ENCODE results near the gene ASRGL1. TPM values are rescaled to one million over a fixed set of nuclear protein-coding genes. Genes with fewer than 3 reads are reported as not detected.
"Not testable (repeated sequence)": the region's sequence is repeated elsewhere in the genome, so short reads cannot be mapped to it uniquely, and the experiment has no call there.

The ASRGL1 gene
- total RNA-seq, 3 donors from 2014 or later: 3.1 to 4.5 (median 4.2) TPM

DNA sequence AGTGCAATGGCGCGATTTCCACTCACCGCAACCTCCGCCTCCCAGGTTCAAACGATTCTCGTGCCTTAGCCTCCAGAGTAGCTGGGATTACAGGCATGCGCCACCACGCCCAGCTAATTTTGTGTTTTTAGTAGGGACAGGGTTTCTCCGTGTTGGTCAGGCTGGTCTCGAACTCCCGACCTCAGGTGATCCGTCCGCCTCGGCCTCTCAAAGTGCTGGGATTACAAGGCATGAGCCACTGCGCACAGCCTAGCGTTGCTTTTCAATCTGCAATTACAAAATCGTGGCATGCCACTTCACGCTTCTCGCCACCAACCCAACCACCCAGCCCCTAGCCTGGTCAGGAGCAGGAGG is 322 bp upstream of the ASRGL1 start:
- H3K4me1 Mint-ChIP-seq (ENCODE audit: low read depth): peaks cover 11% of the 10 kb centered on the region
- not testable (repeated sequence) for ATAC-seq; H3K36me3 Mint-ChIP-seq (ENCODE audit: insufficient read depth); DNase-seq; H3K9me3 Mint-ChIP-seq
- peak overlapping the region; percentile 82 for H3K4me3 Mint-ChIP-seq
- H3K27me3 Mint-ChIP-seq (ENCODE audit: low read depth): peaks cover 26% of the 10 kb centered on the region

GRCh38 chr11:62338218-62338617 is 970 bp downstream of the ASRGL1 start:
- Mint-ChIP-seq H3K27me3 (ENCODE audit: low read depth) (peaks cover 21% of the 10 kb centered on the region), H3K4me1 (ENCODE audit: low read depth) (peaks cover 11% of the 10 kb centered on the region), H3K4me3 (peak overlapping the region; percentile 82), H3K36me3 (ENCODE audit: insufficient read depth) (no peaks in the 10 kb centered on the region), H3K9me3 (no peaks in the 10 kb centered on the region)
- ATAC-seq: no peak
- no peak for DNase-seq

GRCh38 chr11:62340269-62340901 is 3.1 kb downstream of the ASRGL1 start:
- ATAC-seq: peak; percentile 32 to 47
- no peaks in the 10 kb centered on the region for H3K36me3 Mint-ChIP-seq (ENCODE audit: insufficient read depth)
- H3K9me3 Mint-ChIP-seq: no peaks in the 10 kb centered on the region
- H3K27me3 Mint-ChIP-seq (ENCODE audit: low read depth): peaks cover 13% of the 10 kb centered on the region
- H3K4me3 Mint-ChIP-seq: no peak overlapping the region
- H3K4me1 Mint-ChIP-seq (ENCODE audit: low read depth): peaks cover 11% of the 10 kb centered on the region
- peak; percentile 34 for DNase-seq

DNA sequence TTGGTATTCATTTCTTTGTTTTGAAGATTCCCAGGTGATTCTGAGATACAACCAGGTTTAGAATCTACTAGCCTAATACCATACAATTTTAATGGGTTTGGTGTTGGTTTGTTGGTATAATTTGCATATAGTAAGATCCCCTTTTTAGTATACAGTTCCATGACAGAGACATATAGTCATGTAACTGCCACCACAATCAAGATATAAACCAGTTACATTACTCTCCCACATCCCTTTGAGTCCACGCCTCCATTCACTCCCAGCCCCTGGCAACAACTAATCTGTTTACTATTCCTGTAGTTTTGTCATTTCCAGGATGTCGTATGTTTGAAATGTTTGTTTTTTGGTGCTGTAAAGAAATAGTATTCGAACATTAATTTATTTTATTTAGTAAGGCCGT is 4.3 kb downstream of the ASRGL1 start:
- no peaks in the 10 kb centered on the region for H3K36me3 Mint-ChIP-seq (ENCODE audit: insufficient read depth)
- H3K9me3 Mint-ChIP-seq: no peaks in the 10 kb centered on the region
- no peak overlapping the region for H3K4me3 Mint-ChIP-seq
- DNase-seq (no peak), ATAC-seq (no peak)
- peaks cover 4% of the 10 kb centered on the region for H3K27me3 Mint-ChIP-seq (ENCODE audit: low read depth)
- peaks cover 8% of the 10 kb centered on the region for H3K4me1 Mint-ChIP-seq (ENCODE audit: low read depth)

DNA sequence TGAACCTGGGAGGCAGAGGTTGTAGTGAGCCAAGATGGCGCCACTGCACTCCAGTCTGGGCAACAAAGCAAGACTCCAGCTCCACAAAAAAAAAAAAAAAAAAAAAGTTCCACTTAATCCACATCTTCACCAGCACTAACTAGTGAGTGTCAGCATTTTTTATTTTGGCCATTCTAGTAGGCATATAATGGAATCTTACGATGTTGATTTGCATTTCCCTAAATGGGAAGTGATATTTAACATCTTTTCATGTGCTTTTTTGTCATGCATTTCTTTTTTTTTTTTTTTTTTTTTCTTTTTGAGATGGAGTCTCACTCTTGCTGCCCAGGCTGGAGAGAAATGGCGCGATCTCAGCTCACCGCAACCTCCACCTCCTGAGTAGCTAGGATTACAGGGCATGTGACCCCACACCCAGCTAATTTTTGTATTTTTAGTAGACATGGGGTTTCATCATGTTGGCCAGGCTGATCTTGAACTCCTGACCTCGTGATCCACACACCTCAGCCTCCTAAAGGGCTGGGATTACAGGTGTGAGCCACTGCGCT is 6.5 kb downstream of the ASRGL1 start:
- H3K9me3 Mint-ChIP-seq; H3K4me1 Mint-ChIP-seq (ENCODE audit: low read depth): not testable (repeated sequence)

DNA sequence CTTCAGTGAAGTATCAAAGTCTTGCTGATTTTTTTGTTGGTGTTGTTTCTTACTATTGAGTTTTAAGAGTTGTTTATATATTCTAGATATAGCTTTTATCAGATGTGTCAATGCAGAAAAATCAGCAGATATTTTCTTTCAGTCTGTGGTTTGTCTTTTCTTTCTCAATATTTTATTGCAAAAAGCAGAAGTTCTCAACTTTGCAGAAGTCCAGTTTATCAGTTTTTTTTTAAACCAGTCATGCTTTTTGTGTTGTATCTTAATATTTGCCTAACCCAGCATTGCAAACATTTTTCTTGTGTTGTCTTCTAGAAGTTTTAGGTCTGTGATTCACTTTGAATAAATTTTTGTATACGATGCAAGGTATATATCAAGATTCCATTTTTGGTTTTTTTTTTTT is 7.0 kb downstream of the ASRGL1 start:
- Mint-ChIP-seq H3K4me1 (ENCODE audit: low read depth) (peaks cover 3% of the 10 kb centered on the region), H3K27me3 (ENCODE audit: low read depth) (no peaks in the 10 kb centered on the region), H3K9me3 (no peaks in the 10 kb centered on the region), H3K36me3 (ENCODE audit: insufficient read depth) (no peaks in the 10 kb centered on the region), H3K4me3 (no peak overlapping the region)
- ATAC-seq (no peak), DNase-seq (no peak)

More for the DNA sequence above, 6.5 kb downstream of the ASRGL1 start:
- H3K27me3 Mint-ChIP-seq (ENCODE audit: low read depth); H3K36me3 Mint-ChIP-seq (ENCODE audit: insufficient read depth); H3K4me3 Mint-ChIP-seq; ATAC-seq; DNase-seq: not testable (repeated sequence)

DNA sequence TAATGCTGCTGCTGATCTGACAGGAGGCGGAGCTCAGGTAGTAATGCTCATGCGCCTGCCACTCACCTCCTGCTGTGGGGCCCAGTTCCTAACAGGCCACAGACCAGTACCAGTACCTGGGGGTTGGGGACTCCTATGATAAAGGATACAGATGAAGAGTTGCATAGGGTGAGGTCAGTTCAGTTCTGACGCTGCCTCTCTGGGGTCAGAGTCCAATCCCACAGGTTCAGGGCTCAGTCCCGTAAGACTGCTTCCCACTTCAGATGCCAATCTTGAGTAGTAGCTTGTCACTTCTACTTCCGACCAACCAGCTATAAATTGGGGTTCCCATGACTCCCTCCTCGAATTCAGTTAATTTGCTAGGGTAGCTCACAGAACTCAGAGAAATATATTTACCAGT is 8.6 kb downstream of the ASRGL1 start:
- H3K27me3 Mint-ChIP-seq (ENCODE audit: low read depth): no peaks in the 10 kb centered on the region

DNA sequence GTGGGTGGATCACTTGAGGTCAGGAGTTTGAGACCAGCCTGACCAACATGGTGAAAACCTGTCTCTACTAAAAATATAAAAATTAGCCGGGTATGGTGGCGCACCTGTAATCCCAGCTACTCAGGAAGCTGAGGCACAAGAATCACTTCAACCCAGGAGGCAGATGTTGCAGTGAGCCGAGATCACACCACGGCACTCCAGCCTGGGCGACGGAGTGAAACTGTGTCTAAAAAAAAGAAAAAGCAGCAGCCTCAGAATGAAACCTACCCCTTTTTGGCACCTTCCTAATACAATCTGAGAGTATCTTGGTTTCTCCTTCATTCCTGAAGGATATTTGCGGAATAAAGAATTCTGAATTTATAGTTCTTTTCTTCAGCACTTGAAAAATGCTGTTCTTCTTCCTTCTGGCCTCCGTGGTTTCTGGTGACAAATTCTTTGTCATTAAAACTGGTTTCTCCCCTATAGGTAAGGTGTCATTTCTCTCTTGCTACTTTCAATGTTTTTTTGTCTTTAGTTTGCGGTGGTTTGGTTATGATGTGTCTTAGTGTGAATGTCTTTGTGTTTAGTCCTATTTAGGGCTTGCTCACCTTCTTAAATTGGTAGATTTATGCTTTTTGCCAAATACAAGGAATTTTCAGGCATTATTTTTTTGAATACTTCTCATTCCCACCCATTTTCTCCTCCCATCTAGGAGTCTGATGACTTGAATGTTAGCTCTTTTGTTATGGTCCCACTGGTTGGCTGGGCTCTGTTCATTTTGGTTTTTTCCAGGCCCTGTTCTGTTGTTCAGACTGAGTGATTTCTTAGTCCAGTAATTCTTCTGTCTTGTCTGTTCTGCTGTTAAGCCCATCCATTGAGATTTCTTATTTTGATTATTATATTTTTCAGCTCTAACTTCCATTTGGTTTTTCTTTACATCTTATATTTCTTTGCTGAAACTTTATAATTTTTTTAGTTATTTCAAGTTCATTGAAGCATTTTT is 15.4 kb downstream of the ASRGL1 start:
- Mint-ChIP-seq H3K4me3 (no peak overlapping the region), H3K9me3 (no peaks in the 10 kb centered on the region), H3K36me3 (ENCODE audit: insufficient read depth) (no peaks in the 10 kb centered on the region), H3K4me1 (ENCODE audit: low read depth) (peaks cover 8% of the 10 kb centered on the region), H3K27me3 (ENCODE audit: low read depth) (no peaks in the 10 kb centered on the region)
- ATAC-seq: peak; percentile 77 to 89
- no peak for DNase-seq

More for the DNA sequence above, 8.6 kb downstream of the ASRGL1 start:
- ATAC-seq: no peak
- Mint-ChIP-seq H3K4me3 (no peak overlapping the region), H3K36me3 (ENCODE audit: insufficient read depth) (no peaks in the 10 kb centered on the region), H3K4me1 (ENCODE audit: low read depth) (no peaks in the 10 kb centered on the region), H3K9me3 (no peaks in the 10 kb centered on the region)
- no peak for DNase-seq

- no peak overlapping the region for H3K4me3 Mint-ChIP-seq
- H3K27me3 Mint-ChIP-seq (ENCODE audit: low read depth): no peaks in the 10 kb centered on the region
- DNase-seq (no peak), ATAC-seq (no peak)
- H3K36me3 Mint-ChIP-seq (ENCODE audit: insufficient read depth): no peaks in the 10 kb centered on the region
- H3K9me3 Mint-ChIP-seq: no peaks in the 10 kb centered on the region
- peaks cover 8% of the 10 kb centered on the region for H3K4me1 Mint-ChIP-seq (ENCODE audit: low read depth)
These were observed 16.6 kb downstream of the ASRGL1 start for GRCh38 chr11:62353841-62354240.

- no peaks in the 10 kb centered on the region for H3K4me1 Mint-ChIP-seq (ENCODE audit: low read depth)
- no peaks in the 10 kb centered on the region for H3K36me3 Mint-ChIP-seq (ENCODE audit: insufficient read depth)
- no peaks in the 10 kb centered on the region for H3K27me3 Mint-ChIP-seq (ENCODE audit: low read depth)
- no peak for DNase-seq
- no peak overlapping the region for H3K4me3 Mint-ChIP-seq
- H3K9me3 Mint-ChIP-seq: no peaks in the 10 kb centered on the region
- no peak for ATAC-seq
These were observed 21.0 kb downstream of the ASRGL1 start for GRCh38 chr11:62358273-62358672.

DNA sequence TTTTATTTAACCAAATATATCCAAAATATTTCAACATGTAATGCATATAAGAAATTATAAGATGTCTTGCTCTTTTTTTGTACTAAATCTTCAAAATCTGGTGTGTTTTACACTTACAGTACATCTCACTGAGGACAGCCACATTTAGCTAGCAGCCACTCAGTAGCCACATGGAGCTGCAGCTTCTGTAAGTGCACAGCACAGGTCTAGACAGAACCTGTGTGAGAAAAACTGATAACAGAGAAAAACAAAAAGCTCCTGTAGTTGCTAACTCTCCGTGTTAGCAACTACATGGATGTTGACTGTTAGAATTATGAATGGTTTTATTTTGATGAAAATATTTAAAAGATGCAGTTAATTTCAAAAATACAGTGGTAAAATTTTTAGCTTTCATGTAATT is 22.2 kb downstream of the ASRGL1 start:
- no peak for ATAC-seq
- Mint-ChIP-seq H3K27me3 (ENCODE audit: low read depth) (no peaks in the 10 kb centered on the region), H3K36me3 (ENCODE audit: insufficient read depth) (no peaks in the 10 kb centered on the region), H3K4me3 (no peak overlapping the region), H3K4me1 (ENCODE audit: low read depth) (no peaks in the 10 kb centered on the region), H3K9me3 (no peaks in the 10 kb centered on the region)
- no peak for DNase-seq

DNA sequence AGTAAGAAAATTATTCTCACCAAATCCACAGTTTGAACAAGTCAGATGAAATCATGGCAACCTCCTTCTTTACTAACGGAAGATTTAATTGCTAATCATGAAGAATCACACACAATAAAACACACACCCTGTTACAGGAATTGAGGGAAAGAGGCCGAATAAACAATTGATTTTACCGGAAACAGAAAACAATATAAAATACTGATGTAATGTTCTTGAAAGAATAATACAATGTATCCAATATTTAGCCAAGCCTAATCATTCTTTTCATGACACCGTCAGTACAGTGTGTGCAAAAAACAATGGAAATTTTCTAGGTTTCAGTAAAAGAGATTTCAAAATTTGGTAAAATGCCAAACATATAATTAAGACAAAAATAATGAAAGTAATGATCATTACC is 23.4 kb downstream of the ASRGL1 start:
- Mint-ChIP-seq H3K36me3 (ENCODE audit: insufficient read depth) (no peaks in the 10 kb centered on the region), H3K9me3 (no peaks in the 10 kb centered on the region), H3K4me3 (no peak overlapping the region), H3K4me1 (ENCODE audit: low read depth) (no peaks in the 10 kb centered on the region), H3K27me3 (ENCODE audit: low read depth) (no peaks in the 10 kb centered on the region)
- no peak for ATAC-seq
- DNase-seq: no peak

- H3K4me3 Mint-ChIP-seq; H3K27me3 Mint-ChIP-seq (ENCODE audit: low read depth); H3K9me3 Mint-ChIP-seq; DNase-seq; ATAC-seq; H3K36me3 Mint-ChIP-seq (ENCODE audit: insufficient read depth): not testable (repeated sequence)
- H3K4me1 Mint-ChIP-seq (ENCODE audit: low read depth): peaks cover 10% of the 10 kb centered on the region
These were observed 31.7 kb downstream of the ASRGL1 start for GRCh38 chr11:62368861-62369477.

DNA sequence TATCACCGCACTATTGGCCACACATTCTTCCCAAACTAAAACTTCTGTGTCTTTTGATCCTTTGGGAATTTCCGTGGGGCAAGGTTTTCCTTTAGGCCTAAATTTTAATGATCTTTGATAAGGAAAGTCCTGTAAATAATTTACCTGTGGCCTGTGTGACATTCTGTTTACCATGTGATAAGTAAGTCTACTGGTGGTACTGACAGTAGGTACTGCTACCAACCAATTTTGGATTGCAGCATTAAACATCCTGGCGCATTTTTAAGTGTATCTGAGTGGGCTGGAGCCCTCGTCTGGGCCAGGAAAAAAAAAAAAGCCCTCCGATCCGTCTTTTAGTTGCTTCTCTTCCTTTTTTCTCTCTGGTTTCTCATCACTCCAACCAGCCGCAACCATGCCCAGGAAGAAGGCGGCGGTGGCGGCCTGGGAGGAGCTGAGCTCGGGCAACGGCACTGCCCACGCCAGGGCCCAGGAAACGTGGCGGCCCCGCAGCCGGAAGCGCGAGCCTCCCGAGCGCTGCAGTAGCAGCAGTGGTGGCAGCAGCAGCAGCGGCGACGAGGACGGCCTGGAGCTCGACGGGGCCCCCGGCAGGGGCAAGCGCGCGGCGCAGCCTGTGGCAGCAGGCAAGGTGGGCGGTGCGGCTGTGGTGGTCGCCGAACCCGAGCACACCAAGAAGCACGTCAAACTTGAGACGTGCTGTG is 33.6 kb downstream of the ASRGL1 start:
- no peaks in the 10 kb centered on the region for H3K9me3 Mint-ChIP-seq
- DNase-seq: peak; percentile 25

More for the DNA sequence above, 33.6 kb downstream of the ASRGL1 start:
- H3K4me1 Mint-ChIP-seq (ENCODE audit: low read depth): peaks cover 10% of the 10 kb centered on the region
- no peaks in the 10 kb centered on the region for H3K27me3 Mint-ChIP-seq (ENCODE audit: low read depth)
- ATAC-seq: peak; percentile 76 to 88
- peak overlapping the region; percentile 61 for H3K4me3 Mint-ChIP-seq
- no peaks in the 10 kb centered on the region for H3K36me3 Mint-ChIP-seq (ENCODE audit: insufficient read depth)

Measured in activated T-cell treated with anti-CD3 and anti-CD28 coated beads, Interleukin-2, amount 50 U/mL, for 4 hours (primary cell).